ENCODE measurements around the gene BMP6.
"Not testable (repeated sequence)": the region's sequence is repeated elsewhere in the genome, so short reads cannot be mapped to it uniquely, and the experiment has no call there.

Gene BMP6

GRCh38 chr6:7868926-7869325 is 143.0 kb downstream of the BMP6 start:
- H3K27ac ChIP-seq, result no peak overlapping the region
- no peak overlapping the region for H3K4me3 ChIP-seq

GRCh38 chr6:7878401-7878964 is 152.6 kb downstream of the BMP6 start:
- H3K4me3 ChIP-seq, result no peak overlapping the region
- H3K27ac ChIP-seq, result no peak overlapping the region

- Histone ChIP-seq H3K4me3 (no peak overlapping the region), H3K27ac (no peak overlapping the region)
These were observed 153.1 kb downstream of the BMP6 start for GRCh38 chr6:7879043-7879442.

GRCh38 chr6:7879579-7879978 is 153.7 kb downstream of the BMP6 start:
- Histone ChIP-seq H3K27ac (no peak overlapping the region), H3K4me3 (no peak overlapping the region)

- no peak overlapping the region for H3K4me3 ChIP-seq
- no peak overlapping the region for H3K27ac ChIP-seq
These were observed 154.2 kb downstream of the BMP6 start for GRCh38 chr6:7879980-7880717.

- no peak overlapping the region for H3K4me3 ChIP-seq
These were observed 154.8 kb downstream of the BMP6 start for GRCh38 chr6:7880718-7881107.

GRCh38 chr6:7881765-7882500 is 156.0 kb downstream of the BMP6 start:
- Histone ChIP-seq H3K27ac (no peak overlapping the region), H3K4me3 (no peak overlapping the region)

More at GRCh38 chr6:7880718-7881107, 154.8 kb downstream of the BMP6 start:
- H3K27ac ChIP-seq, result no peak overlapping the region

GRCh38 chr6:7882505-7883257 is 156.8 kb downstream of the BMP6 start:
- no peak overlapping the region for H3K27ac ChIP-seq
- H3K4me3 ChIP-seq, result no peak overlapping the region

- no peak overlapping the region for H3K4me3 ChIP-seq
- no peak overlapping the region for H3K27ac ChIP-seq
These were observed 157.5 kb downstream of the BMP6 start for GRCh38 chr6:7883381-7883780.

- H3K27ac ChIP-seq, result no peak overlapping the region
These were observed 160.2 kb downstream of the BMP6 start for GRCh38 chr6:7886132-7886531.

GRCh38 chr6:7887278-7887991 is 161.5 kb downstream of the BMP6 start:
- H3K27ac ChIP-seq, result no peak overlapping the region

More at GRCh38 chr6:7886132-7886531, 160.2 kb downstream of the BMP6 start:
- no peak overlapping the region for H3K4me3 ChIP-seq

GRCh38 chr6:7888587-7889357 is 162.9 kb downstream of the BMP6 start:
- H3K27ac ChIP-seq, result no peak overlapping the region
- no peak overlapping the region for H3K4me3 ChIP-seq

More at GRCh38 chr6:7887278-7887991, 161.5 kb downstream of the BMP6 start:
- H3K4me3 ChIP-seq, result no peak overlapping the region

- Histone ChIP-seq H3K27ac (no peak overlapping the region), H3K4me3 (no peak overlapping the region)
These were observed 165.4 kb downstream of the BMP6 start for GRCh38 chr6:7891078-7891872.

- H3K27ac ChIP-seq, H3K4me3 ChIP-seq: not testable (repeated sequence)
These were observed 166.5 kb downstream of the BMP6 start for GRCh38 chr6:7892367-7892766.

GRCh38 chr6:7893342-7893741 is 167.4 kb downstream of the BMP6 start:
- Histone ChIP-seq H3K27ac (no peak overlapping the region), H3K4me3 (no peak overlapping the region)

- H3K27ac ChIP-seq, result no peak overlapping the region
These were observed 168.6 kb downstream of the BMP6 start for GRCh38 chr6:7894262-7895124.

GRCh38 chr6:7895125-7895423 is 169.2 kb downstream of the BMP6 start:
- Histone ChIP-seq H3K4me3 (no peak overlapping the region), H3K27ac (no peak overlapping the region)

More at GRCh38 chr6:7894262-7895124, 168.6 kb downstream of the BMP6 start:
- no peak overlapping the region for H3K4me3 ChIP-seq
